ENCODE data around the gene ZPLD1.

GRCh38 chr3:102480139-102480538 is 45.3 kb downstream of the ZPLD1 start:
- TF ChIP-seq CTCF (IDR thresholded peaks at IDR 0.05 in 2 of 3, conservative IDR thresholded peaks at IDR 0.05 in 1 of 3; ENCODE audit: borderline replicate concordance in 1 of 3, insufficient read depth in 1 of 3, low read depth in 2 of 3, low read length in 2 of 3) (no peak), JUND (IDR thresholded peaks at IDR 0.05) (no peak), MAX (IDR thresholded peaks at IDR 0.05) (no peak), ATF3 (IDR thresholded peaks at IDR 0.05) (no peak), EZH2 (IDR thresholded peaks at IDR 0.05) (no peak), POLR2A (IDR thresholded peaks at IDR 0.05; ENCODE audit: borderline replicate concordance, extremely low read depth, insufficient read depth, insufficient read length) (no peak), POLR2AphosphoS5 (IDR thresholded peaks at IDR 0.05; ENCODE audit: low read depth, low read length) (no peak), REST (IDR thresholded peaks at IDR 0.05; ENCODE audit: low read depth) (no peak), YY1 (IDR thresholded peaks at IDR 0.05; ENCODE audit: extremely low read depth, insufficient replicate concordance, low read depth, low read length) (no peak), EZH2phosphoT487 (IDR thresholded peaks at IDR 0.05; ENCODE audit: borderline replicate concordance) (no peak), EGR1 (IDR thresholded peaks at IDR 0.05; ENCODE audit: low read depth) (no peak), ZBTB33 (IDR thresholded peaks at IDR 0.05; ENCODE audit: extremely low read depth, insufficient replicate concordance, low read length) (no peak)

Measured in HCT116 (cell line).